ENCODE results near the gene DCDC2B.

Gene DCDC2B

DNA sequence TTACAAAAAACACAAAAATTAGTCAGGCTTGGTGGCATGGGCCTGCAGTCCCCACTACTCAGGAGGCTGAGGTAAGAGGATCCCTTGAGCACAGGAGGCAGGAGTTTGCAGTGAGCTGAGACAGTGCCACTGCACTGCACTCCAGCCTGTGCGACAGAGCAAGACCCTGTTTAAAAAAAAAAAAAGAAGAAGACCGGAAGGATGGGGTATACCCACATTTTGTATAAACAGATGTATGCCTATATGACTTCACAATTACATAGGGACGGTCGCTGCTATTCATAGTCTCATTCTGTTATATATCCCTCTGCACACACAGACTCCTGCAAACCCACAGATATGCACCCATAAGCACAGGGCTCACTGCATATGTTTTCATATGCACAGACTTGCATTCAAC, 54.9 kb downstream of the DCDC2B start:
- no peak for DNase-seq

All from stimulated activated CD4-positive, alpha-beta T cell treated with anti-CD3 and anti-CD28 coated beads, Interleukin-4, amount 100 ng/mL, for 4 hours (primary cell).